AG04450 (cell line): ENCODE measurements around the gene PRDM7. TPM values are rescaled to one million over a fixed set of nuclear protein-coding genes. Genes with fewer than 3 reads are reported as not detected.

Experiments used
- CTCF ChIA-PET: fragments of 300-600, 350-600 bp; formaldehyde crosslinking; extraction: SDS; loops from one replicate; lab custom pipeline; 2022; ENCODE audit warnings: antibody characterized with exemption, inconsistent platforms; lab: Charles Lee
- POLR2A ChIA-PET: fragments of 350-600 bp; formaldehyde crosslinking; extraction: SDS; loops from one replicate; lab custom pipeline; 2021; ENCODE audit warnings: antibody characterized with exemption, inconsistent platforms; lab: Yijun Ruan, JAX
- DNase-seq: peaks from one replicate; pipeline ENCODE4 v3.0.0-alpha.2; 2011; ENCODE audit warnings: low read depth, low spot score
- H3K27ac ChIP-seq: one replicate; pipeline ENCODE4 v1.5.1; 2012; ENCODE audit warnings: low read depth, low read length, control low read depth
- H3K27me3 ChIP-seq: one replicate; pipeline ENCODE4 v1.6.0; 2012; ENCODE audit warnings: low read length; ENCODE audit not compliant: control insufficient read depth, insufficient read depth
- H3K4me3 ChIP-seq: 2 replicates; pipeline ENCODE4 v1.5.1; 2011; ENCODE audit warnings: mild to moderate bottlenecking, low read depth, low read length, control low read depth
- H3K9me3 ChIP-seq: 2 replicates; pipeline ENCODE4 v1.5.1; 2012; ENCODE audit warnings: low read length; ENCODE audit not compliant: control insufficient read depth, insufficient read depth
- CTCF ChIP-seq: IDR thresholded peaks from 2 replicates; pipeline ENCODE4 v1.5.1; 2011; ENCODE audit warnings: low read depth, low read length, control low read depth, inconsistent platforms
- polyA plus RNA-seq: library from polyadenylated mRNA; depleted of rRNA; stranded (reverse); fragments of >200 nt; gene quantifications from 2 replicates; pipeline ENCODE4 v1.2.3, GENCODE V29; 2011

PRDM7 gene
- polyA plus RNA-seq, 1 experiment: not detected

GRCh38 chr16:90035902-90036301 lies 41.2 kb downstream of the PRDM7 start:
- no peak overlapping the region for H3K27ac ChIP-seq
- H3K27me3 ChIP-seq: no peaks in the 10 kb centered on the region
- H3K9me3 ChIP-seq: peaks cover 3% of the 10 kb centered on the region; the same call in 1 of the 2 replicates
- no peak for DNase-seq
- ChIA-PET POLR2A (no interaction called here), CTCF (no interaction called here)
- no peak for TF ChIP-seq CTCF
- H3K4me3 ChIP-seq: no peak overlapping the region

- ChIA-PET POLR2A (no interaction called here), CTCF (no interaction called here)
- DNase-seq: no peak
- H3K9me3 ChIP-seq: peaks cover 3% of the 10 kb centered on the region; the same call in 1 of the 2 replicates
- H3K27ac ChIP-seq: no peak overlapping the region
- no peak overlapping the region for H3K4me3 ChIP-seq
- H3K27me3 ChIP-seq: no peaks in the 10 kb centered on the region
- no peak for TF ChIP-seq CTCF
Observed at GRCh38 chr16:90034504-90034903, 42.6 kb downstream of the PRDM7 start.

GRCh38 chr16:90033387-90033786 lies 43.7 kb downstream of the PRDM7 start:
- ChIA-PET POLR2A (no interaction called here), CTCF (interaction anchor here (1.5 kb wide), 1 partner anchor 13 kb away, joined by 3 read pairs; no protein-coding TSS in a partner anchor)
- H3K4me3 ChIP-seq: no peak overlapping the region
- no peak for DNase-seq
- no peaks in the 10 kb centered on the region for H3K27me3 ChIP-seq
- H3K27ac ChIP-seq: no peak overlapping the region
- no peak for TF ChIP-seq CTCF
- H3K9me3 ChIP-seq: peaks cover 3% of the 10 kb centered on the region; the same call in 1 of the 2 replicates

- no peak for TF ChIP-seq CTCF
- Histone ChIP-seq H3K27me3 (no peaks in the 10 kb centered on the region), H3K4me3 (no peak overlapping the region), H3K27ac (no peak overlapping the region), H3K9me3 (peaks cover 3% of the 10 kb centered on the region; the same call in 1 of the 2 replicates)
- peak; percentile 18 for DNase-seq
- ChIA-PET POLR2A (interaction anchor here (0.6 kb wide), 1 partner anchor 345 kb away, joined by 3 read pairs; no protein-coding TSS in a partner anchor), CTCF (interaction anchor here (1.5 kb wide), 1 partner anchor 14 kb away, joined by 3 read pairs; no protein-coding TSS in a partner anchor)
Observed at GRCh38 chr16:90032674-90033331, 44.3 kb downstream of the PRDM7 start.

GRCh38 chr16:90031931-90032673 lies 45.0 kb downstream of the PRDM7 start:
- POLR2A ChIA-PET: no interaction called here
- TF ChIP-seq CTCF: no peak
- CTCF ChIA-PET: interaction anchor here (1.5 kb wide), 1 partner anchor 15 kb away, joined by 3 read pairs; no protein-coding TSS in a partner anchor

More at GRCh38 chr16:90031931-90032673, 45.0 kb downstream of the PRDM7 start:
- no peak for DNase-seq
- H3K27ac ChIP-seq: no peak overlapping the region
- H3K4me3 ChIP-seq: no peak overlapping the region
- H3K27me3 ChIP-seq: no peaks in the 10 kb centered on the region
- peaks cover 3% of the 10 kb centered on the region; the same call in 1 of the 2 replicates for H3K9me3 ChIP-seq
